Measurements from ENCODE around the gene CASP8AP2. TPM values are rescaled to one million over a fixed set of nuclear protein-coding genes. Genes with fewer than 3 reads are reported as not detected.
"Not testable (repeated sequence)": the region's sequence is repeated elsewhere in the genome, so short reads cannot be mapped to it uniquely, and the experiment has no call there.

The CASP8AP2 gene
- total RNA-seq, 1 donor from 2014 or later = 11.6 TPM

DNA sequence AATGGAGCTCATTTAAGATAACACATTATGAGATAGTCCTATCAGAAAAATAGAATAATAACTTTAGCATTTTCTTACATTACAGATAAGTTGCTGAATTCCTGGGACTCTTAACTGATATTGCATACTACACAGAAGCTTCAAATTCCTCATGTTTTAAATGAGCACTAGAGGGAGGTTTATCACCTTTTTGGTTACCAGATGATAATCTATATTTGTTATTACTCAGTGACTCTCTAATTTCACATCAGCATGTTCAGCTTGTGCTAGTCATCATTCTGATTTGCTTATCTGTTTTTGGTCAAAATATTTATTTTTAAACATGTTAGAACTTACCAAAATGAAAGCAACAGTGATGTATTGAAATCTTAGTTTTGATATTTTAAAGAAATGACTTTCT is 44.0 kb downstream of the CASP8AP2 start:
- DNase-seq (ENCODE audit: low spot score) = no peak
- intact Hi-C loops (cut with DNase I) = no loop called here

DNA sequence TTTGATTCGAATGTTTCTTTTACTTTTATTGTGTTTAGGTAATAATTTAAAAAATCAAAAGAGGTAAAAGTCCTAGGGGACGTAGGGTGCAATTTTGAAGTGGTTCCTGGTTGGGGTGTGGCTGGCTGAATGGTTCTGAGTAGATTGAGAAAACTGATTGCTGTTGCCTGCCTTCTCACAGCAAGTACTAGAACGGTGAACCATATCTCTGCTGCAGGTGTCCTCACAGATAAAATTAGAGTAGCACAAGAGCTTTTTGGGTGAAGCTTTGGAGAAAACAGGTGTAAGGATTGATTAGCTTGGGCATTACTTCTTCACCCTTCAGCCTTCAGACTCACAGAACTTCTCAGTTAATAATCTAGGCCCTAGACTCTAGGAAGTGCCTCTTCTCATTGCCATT is 44.8 kb downstream of the CASP8AP2 start:
- DNase-seq (ENCODE audit: low spot score) = no peak
- intact Hi-C loops (cut with DNase I) = no loop called here

DNA sequence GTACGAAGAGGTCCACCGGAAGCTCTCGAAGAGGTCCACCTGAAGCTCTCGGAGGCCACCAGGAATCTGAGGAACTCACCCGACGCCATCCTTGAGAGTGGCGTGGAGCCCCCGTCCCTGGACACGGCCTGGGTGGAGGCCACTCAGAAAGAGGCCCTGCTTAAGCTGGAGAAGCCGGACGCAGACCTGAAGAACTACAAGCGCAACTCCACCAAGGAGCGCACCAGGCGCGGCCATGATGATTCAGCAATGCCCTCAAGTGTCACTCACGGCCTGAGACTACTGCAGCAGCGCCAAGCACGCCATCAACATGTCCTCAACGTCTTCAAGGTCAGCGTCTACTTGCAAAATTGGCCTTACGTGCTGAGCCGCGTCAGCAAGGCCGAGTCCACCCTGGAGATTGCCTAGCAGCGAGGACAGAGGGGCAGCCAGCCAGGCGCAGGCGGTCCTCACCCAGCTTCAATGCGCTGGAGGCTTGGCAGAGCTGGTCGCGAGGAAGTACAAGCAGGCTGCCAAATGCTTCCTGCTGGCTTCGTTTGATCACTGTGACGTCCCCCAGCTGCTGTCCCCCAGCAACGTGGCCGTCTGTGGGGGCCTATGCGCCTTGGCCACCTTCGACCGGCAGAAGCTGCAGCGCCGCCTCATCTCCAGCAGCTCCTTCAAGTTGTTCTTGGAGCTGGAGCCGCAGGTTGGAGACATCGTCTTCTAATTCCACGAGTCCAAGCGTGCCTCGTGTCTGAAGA is 56.9 kb downstream of the CASP8AP2 start:
- no peak for DNase-seq (ENCODE audit: low spot score)
- intact Hi-C loops (cut with DNase I) = no loop called here

DNA sequence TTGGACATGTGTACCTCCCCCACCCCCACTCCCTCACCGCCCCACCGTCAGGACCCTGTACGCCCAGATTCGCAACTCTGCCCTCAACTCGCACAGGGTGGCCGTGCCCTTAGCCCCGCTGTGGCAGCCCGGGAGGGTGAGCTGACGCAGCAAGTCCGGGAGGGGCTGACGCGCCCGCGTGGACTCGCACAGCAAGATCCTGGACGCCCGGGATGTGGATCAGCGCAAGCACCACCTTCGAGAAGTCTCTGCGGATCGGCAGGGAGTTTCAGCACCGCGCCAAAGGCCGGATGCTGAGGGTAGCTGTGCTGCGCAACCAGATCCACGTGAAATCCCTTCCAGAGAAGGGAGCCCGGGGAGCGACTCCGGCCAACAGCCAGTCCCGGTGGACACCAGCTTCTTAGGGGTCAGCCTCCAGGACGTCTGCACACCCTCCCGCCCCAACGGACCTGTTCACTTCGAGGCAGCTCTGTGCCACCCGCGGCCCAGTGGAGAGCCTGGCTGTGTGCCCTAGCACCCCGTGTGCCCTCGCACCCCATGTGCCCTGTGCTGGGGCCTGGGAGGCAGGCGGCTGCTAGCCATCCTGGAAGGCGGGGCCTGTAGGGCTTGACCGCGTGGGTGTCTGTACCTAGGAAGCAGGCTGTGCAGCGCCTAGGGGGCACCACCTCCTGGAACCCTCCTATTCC is 57.9 kb downstream of the CASP8AP2 start:
- intact Hi-C loops (cut with DNase I) = no loop called here

DNA sequence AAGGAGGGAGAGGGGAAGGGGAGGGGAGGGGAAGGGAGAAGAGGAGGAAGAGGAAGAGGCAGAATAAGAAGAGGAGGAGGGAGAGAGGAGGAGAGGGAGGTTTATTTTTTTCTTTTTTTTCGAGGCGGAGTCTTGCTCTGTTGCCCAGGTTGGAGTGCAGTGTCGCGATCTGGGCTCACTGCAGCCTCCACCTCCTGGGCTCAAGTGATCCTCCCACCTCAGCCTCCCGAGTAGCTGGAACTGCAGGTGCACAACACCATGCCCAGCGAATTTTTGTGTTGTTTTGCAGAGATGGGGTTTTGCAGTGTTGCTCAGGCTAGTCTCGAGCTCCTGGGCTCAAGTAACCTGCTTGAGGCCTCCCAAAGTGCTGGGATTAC is 58.4 kb downstream of the CASP8AP2 start:
- DNase-seq (ENCODE audit: low spot score) = no peak
- intact Hi-C loops (cut with DNase I) = no loop called here

More for the DNA sequence above, 57.9 kb downstream of the CASP8AP2 start:
- no peak for DNase-seq (ENCODE audit: low spot score)

DNA sequence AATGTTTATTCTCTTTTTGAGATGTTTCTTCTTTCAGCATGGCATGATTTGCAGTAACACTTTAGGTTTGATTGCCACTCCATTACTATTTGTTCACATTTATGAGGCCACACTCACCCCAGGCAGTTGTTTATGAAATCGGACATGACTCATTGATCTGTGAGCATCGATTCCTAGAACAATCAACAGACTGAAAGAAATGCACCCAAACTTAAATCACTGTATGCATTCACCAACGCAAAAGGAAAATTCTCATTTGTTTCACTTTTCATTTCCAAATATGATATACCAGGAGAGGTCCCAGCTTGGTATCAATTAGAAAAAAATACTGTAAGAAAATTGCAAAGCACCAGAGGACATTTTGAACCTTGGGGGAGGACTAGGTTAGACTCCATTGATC is 59.2 kb downstream of the CASP8AP2 start:
- no peak for DNase-seq (ENCODE audit: low spot score)
- intact Hi-C loops (cut with DNase I) = no loop called here

DNA sequence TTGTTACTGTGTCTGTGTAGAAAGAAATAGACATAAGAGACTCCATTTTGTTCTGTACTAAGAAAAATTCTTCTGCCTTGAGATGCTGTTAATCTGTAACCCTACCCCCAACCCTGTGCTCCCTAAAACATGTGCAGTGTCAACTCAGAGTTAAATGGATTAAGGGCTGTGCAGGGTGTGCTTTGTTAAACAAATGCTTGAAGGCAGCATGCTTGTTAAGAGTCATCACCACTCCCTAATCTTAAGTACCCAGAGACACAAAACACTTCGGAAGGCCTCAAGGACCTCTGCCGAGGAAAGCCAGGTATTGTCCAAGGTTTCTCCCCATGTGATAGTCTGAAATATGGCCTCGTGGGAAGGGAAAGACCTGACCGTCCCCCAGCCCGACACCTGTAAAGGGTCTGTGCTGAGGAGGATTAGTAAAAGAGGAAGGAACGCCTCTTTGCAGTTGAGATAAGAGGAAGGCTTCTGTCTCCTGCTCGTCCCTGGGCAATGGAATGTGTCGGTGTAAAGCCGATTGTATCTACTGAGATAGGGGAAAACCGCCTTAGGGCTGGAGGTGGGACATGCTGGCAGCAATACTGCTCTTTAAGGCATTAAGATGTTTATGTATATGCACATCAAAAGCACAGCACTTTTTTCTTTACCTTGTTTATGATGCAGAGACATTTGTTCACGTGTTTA is 61.3 kb downstream of the CASP8AP2 start:
- DNase-seq (ENCODE audit: low spot score); intact Hi-C loops (cut with DNase I): not testable (repeated sequence)

DNA sequence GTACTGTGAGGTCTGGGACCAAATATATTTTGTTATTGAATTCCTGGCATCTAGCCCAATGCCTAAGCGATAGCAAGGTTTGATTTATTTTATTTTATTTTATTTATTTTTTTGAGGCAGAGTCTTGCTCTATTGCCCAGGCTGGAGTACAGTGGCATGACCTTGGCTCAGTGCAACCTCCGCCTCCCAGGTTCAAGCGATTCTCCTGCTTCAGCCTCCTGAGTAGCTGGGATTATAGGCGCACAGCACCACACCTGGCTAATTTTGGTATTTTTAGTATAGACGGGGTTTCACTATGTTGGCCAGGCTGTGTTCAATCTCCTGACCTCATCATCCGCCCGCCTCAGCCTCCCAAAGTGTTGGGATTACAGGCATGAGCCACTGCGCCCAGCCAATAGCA is 62.9 kb downstream of the CASP8AP2 start:
- intact Hi-C loops (cut with DNase I); DNase-seq (ENCODE audit: low spot score): not testable (repeated sequence)

DNA sequence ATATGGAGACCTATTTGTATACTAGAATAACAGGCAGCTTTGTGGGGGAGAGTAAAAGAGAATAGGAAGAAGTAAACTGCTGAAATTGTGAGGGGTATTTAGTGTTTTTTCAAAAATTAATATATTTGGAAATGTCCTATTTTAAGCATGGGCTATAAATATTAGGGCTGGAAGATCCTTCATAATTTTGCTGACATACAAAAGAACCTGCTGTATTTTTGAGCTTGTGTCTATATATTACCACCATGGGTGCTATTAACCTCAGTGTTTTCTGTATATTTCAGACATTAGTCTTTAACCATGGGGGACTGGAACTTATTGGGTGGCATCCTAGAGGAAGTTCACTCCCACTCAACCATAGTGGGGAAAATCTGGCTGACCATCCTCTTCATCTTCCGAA is 64.5 kb downstream of the CASP8AP2 start, which contains the start of gene GJA10:
Gene GJA10 (plus strand): TSS at position 301 of the 400 bp plus-strand sequence. CDS start 0 bp downstream, at position 301.
- intact Hi-C loops (cut with DNase I) = no loop called here
- DNase-seq (ENCODE audit: low spot score) = no peak

DNA sequence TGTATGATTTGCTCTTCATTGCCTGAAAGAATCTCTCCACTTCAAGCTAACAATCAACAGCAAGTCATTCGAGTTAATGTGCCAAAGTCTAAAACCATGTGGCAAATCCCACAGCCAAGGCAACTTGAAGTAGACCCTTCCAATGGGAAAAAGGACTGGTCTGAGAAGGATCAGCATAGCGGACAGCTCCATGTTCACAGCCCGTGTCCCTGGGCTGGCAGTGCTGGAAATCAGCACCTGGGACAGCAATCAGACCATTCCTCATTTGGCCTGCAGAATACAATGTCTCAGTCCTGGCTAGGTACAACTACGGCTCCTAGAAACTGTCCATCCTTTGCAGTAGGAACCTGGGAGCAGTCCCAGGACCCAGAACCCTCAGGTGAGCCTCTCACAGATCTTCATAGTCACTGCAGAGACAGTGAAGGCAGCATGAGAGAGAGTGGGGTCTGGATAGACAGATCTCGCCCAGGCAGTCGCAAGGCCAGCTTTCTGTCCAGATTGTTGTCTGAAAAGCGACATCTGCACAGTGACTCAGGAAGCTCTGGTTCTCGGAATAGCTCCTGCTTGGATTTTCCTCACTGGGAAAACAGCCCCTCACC is 65.7 kb downstream of the CASP8AP2 start:
- no peak for DNase-seq (ENCODE audit: low spot score)
- intact Hi-C loops (cut with DNase I) = no loop called here

DNA sequence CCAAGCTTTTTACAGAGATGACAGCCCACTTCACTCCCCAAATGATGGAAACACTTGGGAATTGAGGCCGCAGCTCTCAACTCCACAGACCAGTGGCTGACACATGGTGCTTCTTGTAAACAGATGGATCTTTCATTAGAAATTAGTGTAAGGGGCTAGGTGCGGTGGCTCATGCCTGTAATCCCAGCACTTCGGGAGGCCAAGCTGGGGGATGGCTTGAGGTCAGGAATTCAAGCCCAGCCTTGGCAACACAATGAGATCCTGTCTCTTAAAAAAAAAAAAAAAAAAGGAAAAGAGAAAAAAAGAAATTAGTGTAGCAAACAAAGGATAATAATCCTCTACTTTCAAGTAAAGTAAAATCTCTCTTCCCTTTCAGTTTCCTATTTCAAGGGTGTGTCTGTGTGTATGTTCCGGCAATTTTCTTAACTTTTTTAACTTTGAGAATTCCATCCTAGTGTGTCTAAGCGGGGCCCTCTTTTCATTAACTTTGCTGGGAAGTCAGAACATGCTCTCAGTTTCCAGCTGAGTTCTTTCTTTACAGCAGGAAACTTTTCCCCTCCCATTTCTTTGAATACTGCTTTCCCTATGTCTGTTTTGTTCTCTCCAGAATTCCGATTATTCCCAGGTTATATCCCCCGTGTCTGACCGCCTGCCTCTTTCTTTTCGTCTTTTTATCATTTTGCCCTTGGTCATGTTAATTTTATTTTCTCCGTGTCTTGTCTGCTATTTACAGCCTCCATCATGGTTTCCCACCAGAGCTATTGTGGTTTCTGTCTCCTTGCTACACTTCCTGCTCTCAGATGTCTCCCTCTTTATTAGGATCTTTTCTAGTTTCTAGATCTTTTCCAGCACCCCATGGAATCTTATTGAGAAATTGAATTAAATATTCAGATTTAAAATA is 80.6 kb downstream of the CASP8AP2 start:
- intact Hi-C loops (cut with DNase I); DNase-seq (ENCODE audit: low spot score): not testable (repeated sequence)

DNA sequence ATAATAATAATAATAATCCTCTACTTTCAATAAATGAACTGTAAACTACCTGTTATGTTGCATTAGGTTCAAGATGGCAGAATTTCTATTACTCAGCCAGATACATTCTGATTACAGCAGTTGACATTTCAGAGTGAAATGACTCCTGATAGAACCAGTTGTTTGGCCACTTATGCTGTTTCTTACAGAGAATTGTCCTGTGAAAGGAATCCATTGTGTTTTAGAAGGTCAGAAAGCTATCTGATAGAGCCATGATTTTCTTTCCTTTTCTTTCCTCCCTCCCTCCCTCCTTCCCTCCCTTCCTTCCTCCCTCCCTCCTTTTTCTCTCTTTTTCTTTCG is 81.2 kb downstream of the CASP8AP2 start:
- intact Hi-C loops (cut with DNase I) = no loop called here

DNA sequence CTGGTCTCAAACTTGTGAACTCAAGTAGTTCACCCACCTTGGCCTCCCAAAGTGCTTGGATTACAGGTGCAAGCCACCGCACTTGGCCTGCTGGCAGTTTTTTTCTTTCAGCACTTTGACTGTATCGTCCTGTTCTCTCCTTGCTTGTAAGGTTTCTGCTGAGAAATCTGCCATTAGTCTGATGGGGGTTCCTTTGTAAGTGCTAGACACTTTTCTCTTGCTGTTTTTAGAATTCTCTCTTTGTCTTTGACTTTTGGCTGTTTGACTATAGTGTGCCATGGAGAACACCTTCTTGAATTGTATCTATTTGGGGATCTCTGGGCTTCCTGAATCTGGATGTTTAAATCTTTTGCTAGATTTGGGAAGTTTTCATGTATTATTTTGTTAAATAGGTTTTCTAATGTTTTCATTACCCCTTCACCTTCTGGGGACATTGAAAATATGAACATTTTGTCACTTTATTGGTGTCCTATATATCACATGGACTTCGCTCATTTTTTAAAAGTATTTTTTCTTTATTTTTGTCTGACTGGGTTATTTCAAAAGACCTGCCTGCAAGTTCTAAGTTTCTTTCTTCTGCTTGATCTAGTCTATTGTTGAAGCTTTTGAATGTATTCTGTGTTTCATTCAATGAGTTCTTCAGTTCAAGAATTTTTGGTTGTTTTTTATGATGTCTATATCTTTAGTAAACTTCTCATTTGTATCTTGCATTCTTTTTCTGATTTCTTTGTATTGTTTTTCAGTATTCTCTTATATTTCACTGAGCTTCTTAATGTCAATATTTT is 86.6 kb downstream of the CASP8AP2 start:
- intact Hi-C loops (cut with DNase I) = no loop called here
- no peak for DNase-seq (ENCODE audit: low spot score)

More for the DNA sequence above, 81.2 kb downstream of the CASP8AP2 start:
- no peak for DNase-seq (ENCODE audit: low spot score)

DNA sequence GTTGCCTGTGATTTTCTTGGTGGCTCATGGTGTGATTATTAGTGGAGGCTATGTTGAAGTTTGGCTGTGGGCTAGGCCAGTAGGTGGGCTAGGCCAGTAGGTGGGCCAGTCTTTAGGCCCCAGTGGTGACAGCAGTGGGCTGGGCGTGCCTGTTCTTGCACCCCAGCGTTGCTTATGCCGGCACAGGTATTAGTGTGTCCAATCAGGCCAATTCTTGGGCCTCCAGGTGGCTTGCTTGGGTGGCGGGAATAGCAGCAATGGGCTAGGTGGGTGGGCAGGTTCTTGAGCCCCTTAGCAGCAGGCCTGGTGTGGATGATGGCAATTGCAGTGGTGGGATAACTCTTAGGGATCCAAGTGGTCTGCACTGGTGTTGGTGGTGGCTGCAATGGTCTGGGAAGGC is 87.5 kb downstream of the CASP8AP2 start:
- intact Hi-C loops (cut with DNase I) = no loop called here

DNA sequence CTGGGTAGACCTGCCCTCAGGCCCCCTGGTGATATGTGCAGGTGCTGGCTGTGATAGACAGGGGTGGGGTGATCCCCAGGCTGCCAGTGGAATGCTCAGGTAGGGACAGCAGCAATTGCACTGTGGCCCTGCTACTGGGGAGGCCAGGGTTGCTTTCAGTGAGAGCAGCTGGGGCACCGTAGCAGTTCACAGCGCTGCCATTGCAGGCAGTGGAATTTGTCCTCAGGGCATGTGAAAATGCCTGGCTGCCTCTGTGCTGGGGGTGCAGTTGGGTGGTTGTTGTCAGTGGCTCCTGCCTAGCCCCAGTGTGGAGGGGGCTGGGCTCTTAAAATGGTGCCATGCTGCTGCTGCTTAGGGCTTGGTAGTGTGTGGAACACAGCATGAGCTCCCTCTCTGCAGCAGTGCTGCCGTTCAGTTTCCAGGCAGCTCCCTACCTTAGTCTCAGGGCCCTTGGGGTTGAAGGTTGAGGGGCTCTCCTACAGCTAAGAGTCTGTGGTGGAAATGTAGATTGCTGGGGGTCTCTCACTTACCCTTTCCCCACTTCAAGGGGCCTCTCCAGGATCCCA is 88.2 kb downstream of the CASP8AP2 start:
- DNase-seq (ENCODE audit: low spot score) = no peak
- intact Hi-C loops (cut with DNase I) = no loop called here

More for the DNA sequence above, 87.5 kb downstream of the CASP8AP2 start:
- DNase-seq (ENCODE audit: low spot score) = no peak
